Measurements from ENCODE around the gene CLCN4. TPM values are rescaled to one million over a fixed set of nuclear protein-coding genes. Genes with fewer than 3 reads are reported as not detected.

CLCN4 gene
- total RNA-seq, 1 experiment from 2014 or later = 10.0 TPM

DNA sequence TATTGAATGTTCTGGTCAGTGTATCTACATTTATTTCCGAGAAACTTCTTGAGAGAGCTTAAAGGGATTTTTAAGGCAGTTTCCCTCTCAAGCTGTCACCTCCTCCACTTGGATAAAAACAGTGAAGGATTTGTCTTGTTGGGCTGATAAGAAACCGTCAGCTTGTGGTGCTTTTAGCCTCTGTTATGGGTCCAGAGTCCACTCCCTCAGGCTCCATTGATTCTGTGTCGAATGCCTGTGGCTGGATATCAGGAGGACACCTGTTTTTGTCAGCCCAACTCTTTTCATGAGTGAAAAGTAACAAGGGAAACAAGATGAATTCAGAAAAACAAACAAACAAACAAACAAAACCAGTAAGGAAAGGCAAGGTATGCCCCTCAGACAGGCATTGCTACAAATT lies 12.4 kb downstream of the CLCN4 start:
- no peak for TF ChIP-seq CTCF (IDR thresholded peaks at IDR 0.05; ENCODE audit: insufficient read depth in 1 of 2, low read depth in 1 of 2, low read length in 1 of 2, severe bottlenecking in 1 of 2, unreplicated experiment in 1 of 2)
- H3K4me3 Mint-ChIP-seq (ENCODE audit: unreplicated experiment) = peak overlapping the region; percentile 50
- H3K27me3 Mint-ChIP-seq (ENCODE audit: insufficient read depth, unreplicated experiment) = no peaks in the 10 kb centered on the region
- ChIA-PET CTCF (interaction anchor here (1.4 kb wide), 1 partner anchor 12 kb away, joined by 3 read pairs; the partner anchor contains the start of gene CLCN4), POLR2A (no interaction called here)
- intact Hi-C loops (cut with micrococcal nuclease; ENCODE audit: unreplicated experiment) = loop anchor here (1.0 kb wide), 2 partner anchors 12 to 35 kb away; no protein-coding TSS in a partner anchor
- H3K4me1 Mint-ChIP-seq (ENCODE audit: low read depth, unreplicated experiment) = peaks cover 23% of the 10 kb centered on the region
- no peaks in the 10 kb centered on the region for H3K27me3 ChIP-seq (replicated peaks; ENCODE audit: control insufficient read depth, insufficient read depth, low read length)
- H3K36me3 Mint-ChIP-seq (ENCODE audit: insufficient read depth, unreplicated experiment) = no peaks in the 10 kb centered on the region
- H3K4me1 ChIP-seq = peaks cover 18% of the 10 kb centered on the region
- no TSS peak for BruUV-seq (replicated peaks)
- peak; percentile 61 to 63 for DNase-seq
- peak overlapping the region; percentile 71 for H3K27ac Mint-ChIP-seq (ENCODE audit: unreplicated experiment)
- H3K4me3 ChIP-seq (ENCODE audit: low read depth, low read length) = no peak overlapping the region
- no peaks in the 10 kb centered on the region for H3K36me3 ChIP-seq (ENCODE audit: control insufficient read depth, insufficient read depth, low read length)
- no peaks in the 10 kb centered on the region for H3K9me3 ChIP-seq
- no peaks in the 10 kb centered on the region for H3K9me3 Mint-ChIP-seq (ENCODE audit: unreplicated experiment)

- no peaks in the 10 kb centered on the region for H3K9me3 Mint-ChIP-seq (ENCODE audit: unreplicated experiment)
- Histone ChIP-seq H3K36me3 (ENCODE audit: control insufficient read depth, insufficient read depth, low read length) (no peaks in the 10 kb centered on the region), H3K27me3 (replicated peaks; ENCODE audit: control insufficient read depth, insufficient read depth, low read length) (no peaks in the 10 kb centered on the region), H3K4me1 (peaks cover 18% of the 10 kb centered on the region), H3K9me3 (no peaks in the 10 kb centered on the region), H3K4me3 (ENCODE audit: low read depth, low read length) (no peak overlapping the region)
- BruUV-seq (replicated peaks) = no TSS peak
- ChIA-PET POLR2A (no interaction called here), CTCF (no interaction called here)
- no peak for TF ChIP-seq CTCF (IDR thresholded peaks at IDR 0.05; ENCODE audit: insufficient read depth in 1 of 2, low read depth in 1 of 2, low read length in 1 of 2, severe bottlenecking in 1 of 2, unreplicated experiment in 1 of 2)
- peaks cover 23% of the 10 kb centered on the region for H3K4me1 Mint-ChIP-seq (ENCODE audit: low read depth, unreplicated experiment)
- H3K27ac Mint-ChIP-seq (ENCODE audit: unreplicated experiment) = no peak overlapping the region
- no peaks in the 10 kb centered on the region for H3K27me3 Mint-ChIP-seq (ENCODE audit: insufficient read depth, unreplicated experiment)
- intact Hi-C loops (cut with micrococcal nuclease; ENCODE audit: unreplicated experiment) = no loop called here
- H3K4me3 Mint-ChIP-seq (ENCODE audit: unreplicated experiment) = no peak overlapping the region
- H3K36me3 Mint-ChIP-seq (ENCODE audit: insufficient read depth, unreplicated experiment) = no peaks in the 10 kb centered on the region
- DNase-seq = no peak
These were observed 14.5 kb downstream of the CLCN4 start for GRCh38 chrX:10171249-10171648.

GRCh38 chrX:10172877-10173276 lies 16.1 kb downstream of the CLCN4 start:
- intact Hi-C loops (cut with micrococcal nuclease; ENCODE audit: unreplicated experiment) = no loop called here
- no peak for DNase-seq
- H3K4me1 Mint-ChIP-seq (ENCODE audit: low read depth, unreplicated experiment) = peaks cover 23% of the 10 kb centered on the region
- no peaks in the 10 kb centered on the region for H3K27me3 Mint-ChIP-seq (ENCODE audit: insufficient read depth, unreplicated experiment)
- no peaks in the 10 kb centered on the region for H3K9me3 Mint-ChIP-seq (ENCODE audit: unreplicated experiment)
- no peaks in the 10 kb centered on the region for H3K27me3 ChIP-seq (replicated peaks; ENCODE audit: control insufficient read depth, insufficient read depth, low read length)
- no peak overlapping the region for H3K27ac Mint-ChIP-seq (ENCODE audit: unreplicated experiment)
- H3K4me3 ChIP-seq (ENCODE audit: low read depth, low read length) = no peak overlapping the region
- BruUV-seq (replicated peaks) = no TSS peak
- H3K36me3 ChIP-seq (ENCODE audit: control insufficient read depth, insufficient read depth, low read length) = no peaks in the 10 kb centered on the region
- H3K9me3 ChIP-seq = no peaks in the 10 kb centered on the region
- peaks cover 15% of the 10 kb centered on the region for H3K4me1 ChIP-seq
- no peak overlapping the region for H3K4me3 Mint-ChIP-seq (ENCODE audit: unreplicated experiment)
- no peak for TF ChIP-seq CTCF (IDR thresholded peaks at IDR 0.05; ENCODE audit: insufficient read depth in 1 of 2, low read depth in 1 of 2, low read length in 1 of 2, severe bottlenecking in 1 of 2, unreplicated experiment in 1 of 2)
- H3K36me3 Mint-ChIP-seq (ENCODE audit: insufficient read depth, unreplicated experiment) = no peaks in the 10 kb centered on the region
- CTCF ChIA-PET = no interaction called here
- POLR2A ChIA-PET = no interaction called here

All from Caco-2 (cell line).